HEK293T (cell line): Measurements from ENCODE around the gene NUMB.

Experiments
- CTCF ChIA-PET: fragments of 350-600 bp; formaldehyde crosslinking; extraction: SDS; loops from one replicate; lab custom pipeline; 2021; ENCODE audit warnings: antibody characterized with exemption, inconsistent platforms; lab: Yijun Ruan, JAX
- POLR2A ChIA-PET: fragments of 350-600 bp; formaldehyde crosslinking; extraction: SDS; loops from one replicate; lab custom pipeline; 2020; ENCODE audit warnings: antibody characterized with exemption, inconsistent platforms; lab: Yijun Ruan, JAX
- DNase-seq: peaks from one replicate; pipeline ENCODE4 v3.0.0; 2012; ENCODE audit warnings: mixed read lengths; ENCODE audit errors: extremely low spot score
- ARNT ChIP-seq: fragments of 450-650 bp; IDR thresholded peaks from 2 replicates; pipeline ENCODE4 v1.6.1; 2017; ENCODE audit warnings: mild to moderate bottlenecking
- BHLHE40 ChIP-seq: fragments of 450-650 bp; IDR thresholded peaks from 2 replicates; pipeline ENCODE4 v1.6.1; 2016; ENCODE audit warnings: mild to moderate bottlenecking, moderate library complexity, borderline replicate concordance
- CTBP1 ChIP-seq: fragments of 450-650 bp; IDR thresholded peaks from 2 replicates; pipeline ENCODE4 v1.6.1; 2016; ENCODE audit warnings: borderline replicate concordance
- ELF4 ChIP-seq: fragments of 450-650 bp; IDR thresholded peaks from 2 replicates; pipeline ENCODE4 v1.6.1; 2017; ENCODE audit warnings: antibody characterized with exemption
- FOXA1 ChIP-seq: fragments of 450-650 bp; IDR thresholded peaks from 2 replicates; pipeline ENCODE4 v1.6.1; 2016; ENCODE audit warnings: mild to moderate bottlenecking
- FOXK2 ChIP-seq: fragments of 450-650 bp; IDR thresholded peaks from 2 replicates; pipeline ENCODE4 v1.6.1; 2016; ENCODE audit warnings: mild to moderate bottlenecking
- FOXM1 ChIP-seq: fragments of 450-650 bp; IDR thresholded peaks from 2 replicates; pipeline ENCODE4 v1.6.1; 2017; ENCODE audit warnings: mild to moderate bottlenecking, borderline replicate concordance
- HDGF ChIP-seq: fragments of 450-650 bp; IDR thresholded peaks from 2 replicates; pipeline ENCODE4 v1.6.1; 2017; ENCODE audit warnings: antibody characterized with exemption, borderline replicate concordance
- L3MBTL2 ChIP-seq: fragments of 450-650 bp; conservative IDR thresholded peaks from 2 replicates; pipeline ENCODE4 v1.6.1; 2016; ENCODE audit warnings: mild to moderate bottlenecking
- LEF1 ChIP-seq: fragments of 450-650 bp; IDR thresholded peaks from 2 replicates; pipeline ENCODE4 v1.6.1; 2017; ENCODE audit warnings: mild to moderate bottlenecking, borderline replicate concordance
- NFRKB ChIP-seq: fragments of 450-650 bp; IDR thresholded peaks from 2 replicates; pipeline ENCODE4 v1.6.1; 2016; ENCODE audit warnings: mild to moderate bottlenecking, moderate library complexity
- SP1 ChIP-seq: fragments of 450-650 bp; IDR thresholded peaks from 2 replicates; pipeline ENCODE4 v1.6.1; 2017
- SUZ12 ChIP-seq: fragments of 450-650 bp; IDR thresholded peaks from 2 replicates; pipeline ENCODE4 v1.6.1; 2016; ENCODE audit warnings: mild to moderate bottlenecking
- TARDBP ChIP-seq: fragments of 450-650 bp; IDR thresholded peaks from 2 replicates; pipeline ENCODE4 v1.6.1; 2016
- ZNF384 ChIP-seq: fragments of 450-650 bp; IDR thresholded peaks from 2 replicates; pipeline ENCODE4 v1.6.1; 2016
- TF ChIP-seq, protein P1 (sequence below): fragments of 450-650 bp; IDR thresholded peaks from 2 replicates; pipeline ENCODE4 v1.6.1; 2016

NUMB gene

GRCh38 chr14:73441286-73441685, 17.1 kb downstream of the NUMB start:
- ChIA-PET POLR2A (interaction anchor here (1.2 kb wide), 1 partner anchor 17 kb away, joined by 4 read pairs; the partner anchor contains the start of gene NUMB), CTCF (no interaction called here)
- TF ChIP-seq L3MBTL2, result no peak
- TF ChIP-seq, protein P1, sequence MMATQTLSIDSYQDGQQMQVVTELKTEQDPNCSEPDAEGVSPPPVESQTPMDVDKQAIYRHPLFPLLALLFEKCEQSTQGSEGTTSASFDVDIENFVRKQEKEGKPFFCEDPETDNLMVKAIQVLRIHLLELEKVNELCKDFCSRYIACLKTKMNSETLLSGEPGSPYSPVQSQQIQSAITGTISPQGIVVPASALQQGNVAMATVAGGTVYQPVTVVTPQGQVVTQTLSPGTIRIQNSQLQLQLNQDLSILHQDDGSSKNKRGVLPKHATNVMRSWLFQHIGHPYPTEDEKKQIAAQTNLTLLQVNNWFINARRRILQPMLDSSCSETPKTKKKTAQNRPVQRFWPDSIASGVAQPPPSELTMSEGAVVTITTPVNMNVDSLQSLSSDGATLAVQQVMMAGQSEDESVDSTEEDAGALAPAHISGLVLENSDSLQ, result no peak
- no peak for TF ChIP-seq ARNT
- no peak for TF ChIP-seq BHLHE40
- no peak for TF ChIP-seq SP1
- no peak for TF ChIP-seq SUZ12
- TF ChIP-seq HDGF, result no peak
- TF ChIP-seq CTBP1, result no peak
- no peak for TF ChIP-seq ELF4
- no peak for TF ChIP-seq TARDBP
- no peak for TF ChIP-seq ZNF384
- TF ChIP-seq FOXK2, result no peak
- TF ChIP-seq FOXM1, result no peak
- no peak for DNase-seq

DNA sequence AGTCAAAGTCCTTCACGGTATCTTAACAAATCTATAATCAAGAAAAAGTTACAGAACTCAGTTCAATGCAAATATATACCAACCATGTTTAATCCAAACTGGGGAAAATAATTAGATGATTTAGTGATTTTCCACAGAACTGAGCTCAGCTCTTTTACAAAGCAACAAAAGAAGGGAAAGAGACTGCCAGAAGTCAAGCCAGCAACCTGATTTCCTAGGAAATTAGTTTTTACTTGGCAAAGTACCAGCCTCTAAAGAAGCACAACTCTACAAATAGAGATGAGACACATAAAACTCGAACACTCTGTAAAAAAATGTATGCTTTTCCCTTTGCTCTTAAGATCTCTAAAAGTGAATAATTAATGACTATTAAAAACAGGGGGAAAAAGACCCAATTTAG, 19.4 kb downstream of the NUMB start:
- TF ChIP-seq NFRKB (no peak), SUZ12 (no peak), SP1 (no peak), FOXK2 (no peak), CTBP1 (no peak), ELF4 (no peak), TARDBP (no peak), FOXM1 (no peak), LEF1 (no peak), FOXA1 (no peak), HDGF (no peak), ARNT (no peak), BHLHE40 (no peak), L3MBTL2 (no peak)
- TF ChIP-seq, protein P1, result no peak
- POLR2A ChIA-PET, result no interaction called here
- DNase-seq, result no peak
- CTCF ChIA-PET, result interaction anchor here (0.8 kb wide), 1 partner anchor 11 kb away, joined by 3 read pairs; no protein-coding TSS in a partner anchor

GRCh38 chr14:73437206-73437605, 21.1 kb downstream of the NUMB start:
- ChIA-PET CTCF (no interaction called here), POLR2A (no interaction called here)
- no peak for DNase-seq
- TF ChIP-seq L3MBTL2 (no peak), SP1 (no peak), FOXM1 (no peak), NFRKB (no peak), ARNT (no peak), LEF1 (no peak), SUZ12 (no peak), BHLHE40 (no peak), ELF4 (no peak), TARDBP (no peak), FOXK2 (no peak), ZNF384 (no peak), FOXA1 (no peak), HDGF (no peak), CTBP1 (no peak)
- TF ChIP-seq, protein P1, result no peak

DNA sequence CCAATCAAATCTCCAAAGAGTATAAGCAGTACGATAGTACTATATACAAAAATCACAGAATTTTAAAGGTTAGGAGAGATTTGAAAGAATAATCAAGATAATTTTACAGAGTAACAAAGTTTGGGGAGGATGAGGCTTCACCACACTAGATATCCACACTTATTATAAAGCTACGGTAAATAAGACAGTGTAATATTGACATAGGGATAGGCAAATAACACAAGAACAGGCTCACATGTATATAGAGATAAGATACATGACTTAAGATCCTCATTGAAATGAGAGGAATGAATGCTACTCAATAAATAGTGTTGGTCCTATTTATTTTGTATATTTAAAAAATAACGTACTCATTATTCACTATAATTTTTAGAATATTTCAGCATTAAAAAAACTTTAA, 26.2 kb downstream of the NUMB start:
- POLR2A ChIA-PET, result no interaction called here
- TF ChIP-seq CTBP1 (no peak), ELF4 (no peak), ZNF384 (no peak), ARNT (no peak), TARDBP (no peak), FOXA1 (no peak), LEF1 (no peak), SUZ12 (no peak)
- TF ChIP-seq, protein P1, result no peak

DNA sequence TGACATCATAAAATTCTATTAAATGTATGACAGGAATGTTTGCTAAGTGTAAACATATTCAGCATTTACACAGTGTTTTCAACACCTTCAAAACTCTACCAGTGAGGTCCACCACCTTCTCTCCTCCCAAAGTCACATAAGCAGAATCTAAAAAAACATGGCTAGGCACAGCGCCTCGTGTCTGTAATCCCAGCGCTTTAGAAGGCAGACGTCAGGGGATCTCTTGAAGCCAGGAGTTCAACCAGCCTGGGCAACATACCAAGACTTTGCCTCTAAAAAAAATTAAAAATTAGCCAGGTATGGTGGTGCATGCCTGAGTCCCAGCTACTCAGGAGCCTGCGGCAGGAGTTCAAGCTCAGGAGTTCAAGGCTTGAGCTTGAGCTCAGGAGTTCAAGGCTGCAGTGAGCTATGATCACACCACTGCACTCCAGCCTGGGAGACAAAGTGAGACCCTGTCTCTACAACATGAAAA, 30.0 kb downstream of the NUMB start:
- DNase-seq, result no peak
- POLR2A ChIA-PET, result no interaction called here
- CTCF ChIA-PET, result no interaction called here
- TF ChIP-seq LEF1, result no peak
- TF ChIP-seq SUZ12, result no peak
- no peak for TF ChIP-seq FOXK2
- TF ChIP-seq, protein P1, result no peak
- TF ChIP-seq SP1, result no peak
- TF ChIP-seq FOXA1, result no peak
- TF ChIP-seq HDGF, result no peak
- TF ChIP-seq L3MBTL2, result no peak
- no peak for TF ChIP-seq BHLHE40

More for the DNA sequence above, 26.2 kb downstream of the NUMB start:
- CTCF ChIA-PET, result no interaction called here
- DNase-seq, result no peak
